ENCODE data around the gene PEX3.

DNA sequence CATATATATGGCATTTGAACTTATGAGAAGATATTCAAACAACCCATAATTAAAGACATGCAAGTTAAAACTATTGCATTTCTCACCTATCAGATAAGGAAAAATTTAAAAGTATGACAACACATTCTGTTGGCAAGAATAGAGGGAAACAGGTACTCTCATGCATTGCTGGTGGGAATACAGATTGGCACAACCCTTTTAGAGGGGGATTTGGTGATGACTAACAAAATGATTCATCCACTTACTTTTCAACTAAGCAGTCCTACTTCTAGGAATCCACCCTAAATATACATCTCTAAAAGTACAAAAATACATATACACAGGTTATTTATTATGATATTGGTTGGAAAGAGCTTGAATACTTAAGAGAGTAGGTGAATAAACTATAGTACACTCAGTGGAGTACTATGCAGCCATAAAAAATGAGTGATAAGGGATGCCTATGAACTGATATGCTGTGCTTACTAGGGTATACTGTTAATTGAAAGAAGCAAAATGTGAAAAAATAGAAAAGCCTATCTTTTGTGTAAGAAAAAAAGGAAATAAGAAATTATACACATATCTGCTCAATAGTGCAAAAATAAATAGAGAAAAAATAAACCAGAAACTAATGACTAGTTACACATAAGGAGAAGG lies 42.3 kb upstream of the PEX3 start:
- TF ChIP-seq, protein P1, sequence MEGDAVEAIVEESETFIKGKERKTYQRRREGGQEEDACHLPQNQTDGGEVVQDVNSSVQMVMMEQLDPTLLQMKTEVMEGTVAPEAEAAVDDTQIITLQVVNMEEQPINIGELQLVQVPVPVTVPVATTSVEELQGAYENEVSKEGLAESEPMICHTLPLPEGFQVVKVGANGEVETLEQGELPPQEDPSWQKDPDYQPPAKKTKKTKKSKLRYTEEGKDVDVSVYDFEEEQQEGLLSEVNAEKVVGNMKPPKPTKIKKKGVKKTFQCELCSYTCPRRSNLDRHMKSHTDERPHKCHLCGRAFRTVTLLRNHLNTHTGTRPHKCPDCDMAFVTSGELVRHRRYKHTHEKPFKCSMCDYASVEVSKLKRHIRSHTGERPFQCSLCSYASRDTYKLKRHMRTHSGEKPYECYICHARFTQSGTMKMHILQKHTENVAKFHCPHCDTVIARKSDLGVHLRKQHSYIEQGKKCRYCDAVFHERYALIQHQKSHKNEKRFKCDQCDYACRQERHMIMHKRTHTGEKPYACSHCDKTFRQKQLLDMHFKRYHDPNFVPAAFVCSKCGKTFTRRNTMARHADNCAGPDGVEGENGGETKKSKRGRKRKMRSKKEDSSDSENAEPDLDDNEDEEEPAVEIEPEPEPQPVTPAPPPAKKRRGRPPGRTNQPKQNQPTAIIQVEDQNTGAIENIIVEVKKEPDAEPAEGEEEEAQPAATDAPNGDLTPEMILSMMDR (IDR thresholded peaks at IDR 0.05), result no peak
- TF ChIP-seq POLR2A (IDR thresholded peaks at IDR 0.05), result no peak
